Gastrocnemius medialis (tissue), 4 donors: ENCODE data around the gene OR2T10. TPM values are rescaled to one million over a fixed set of nuclear protein-coding genes. Genes with fewer than 3 reads are reported as not detected.

Experiments used
- total RNA-seq, 4 donors: library from RNA; depleted of rRNA; stranded (reverse); fragments of >200 nt; gene quantifications; one replicate each; pipeline versions ENCODE4 v1.1.0 to v1.2.3, GENCODE V29; 2016

Gene OR2T10
- total RNA-seq, 4 donors from 2014 or later, result not detected

Other genes starting within 250 kb of the OR2T10 start
- not detected for gene OR14C36, start 248.9 kb downstream of the OR2T10 start, total RNA-seq
- not detected for gene OR2T4, start 236.0 kb downstream of the OR2T10 start, total RNA-seq
- gene OR2T6, start 222.0 kb downstream of the OR2T10 start, total RNA-seq, result not detected
- not detected for gene OR2T1, start 194.7 kb downstream of the OR2T10 start, total RNA-seq
- not detected for gene OR2T2, start 152.1 kb downstream of the OR2T10 start, total RNA-seq
- not detected for gene OR2T3, start 124.3 kb downstream of the OR2T10 start, total RNA-seq
- gene OR2T5, start 109.1 kb downstream of the OR2T10 start, total RNA-seq, result not detected
- gene OR2G6, start 89.6 kb downstream of the OR2T10 start, total RNA-seq, result not detected
- gene OR2T29, start 34.9 kb downstream of the OR2T10 start, total RNA-seq, result not detected
- not detected for gene OR2T34, start 22.9 kb downstream of the OR2T10 start, total RNA-seq
- gene OR2T11, start 37.4 kb upstream of the OR2T10 start, total RNA-seq, result not detected
- not detected for gene OR2T35, start 47.6 kb upstream of the OR2T10 start, total RNA-seq
- gene OR2T27, start 57.8 kb upstream of the OR2T10 start, total RNA-seq, result not detected
- gene OR14I1, start 105.1 kb upstream of the OR2T10 start, total RNA-seq, result not detected
- 1 to 10 TPM in 1 of 4 donors, not detected in 3; 1.7 TPM for gene LYPD8, start 158.1 kb upstream of the OR2T10 start, total RNA-seq
- gene SH3BP5L, start 228.2 kb upstream of the OR2T10 start, total RNA-seq, result 10 to 100 TPM; 15.7 to 26.4 (median 22.8) TPM
- gene ZNF672, start 240.5 kb upstream of the OR2T10 start, total RNA-seq, result 10 to 100 TPM; 41.9 to 81.0 (median 59.0) TPM